CD4-positive, alpha-beta T cell (primary cell): Measurements from ENCODE around the gene DNAH6. TPM values are rescaled to one million over a fixed set of nuclear protein-coding genes. Genes with fewer than 3 reads are reported as not detected.

Source experiments
- ATAC-seq: fragments of 200-7000 bp; cut with Tn5 transposase; one replicate; pipeline ENCODE4 v1.10.0; 2022; ENCODE audit warnings: mild to moderate bottlenecking; ENCODE audit not compliant: poor library complexity
- CTCF ChIA-PET: fragments of 350-600 bp; sonication (Branson Sonifier 250); formaldehyde crosslinking; loops from one replicate; lab custom pipeline; 2021; ENCODE audit warnings: antibody characterized with exemption, inconsistent platforms; lab: Charles Lee
- POLR2A ChIA-PET: fragments of 350-600 bp; sonication (Branson Sonifier 250); formaldehyde crosslinking; loops from one replicate; lab custom pipeline; 2021; ENCODE audit warnings: antibody characterized with exemption, inconsistent platforms; lab: Charles Lee
- DNase-seq, 14 experiments: peaks; one replicate each; pipeline ENCODE4 v3.0.0-alpha.2; 2013 to 2020; ENCODE audit warnings: mixed read lengths in 2 of 14
- H3K27ac ChIP-seq, 2 donors: one replicate each; pipeline versions ENCODE4 v1.5.1 to v1.7.0; 2013; ENCODE audit warnings: low read length in 2 of 2, low read depth in 1 of 2, mild to moderate bottlenecking in 1 of 2
- H3K27me3 ChIP-seq, 2 experiments: 1 replicate in 1 of 2; 2 replicates in 1 of 2; pipeline versions ENCODE4 v1.6.1 to v1.7.0; 2013; ENCODE audit warnings: low read length in 2 of 2, control low read depth in 1 of 2, mild to moderate bottlenecking in 1 of 2, moderate library complexity in 1 of 2; ENCODE audit not compliant: insufficient read depth in 2 of 2, control insufficient read depth in 1 of 2
- H3K36me3 ChIP-seq: one replicate; pipeline ENCODE4 v1.6.1; 2013; ENCODE audit warnings: low read length, control low read depth; ENCODE audit not compliant: insufficient read depth
- H3K4me1 ChIP-seq: one replicate; pipeline ENCODE4 v1.6.1; 2013; ENCODE audit warnings: low read length, control low read depth; ENCODE audit not compliant: insufficient read depth
- H3K4me3 ChIP-seq: one replicate; pipeline ENCODE4 v1.5.1; 2013; ENCODE audit warnings: mild to moderate bottlenecking, low read length, moderate library complexity
- H3K9me3 ChIP-seq, 2 experiments: 1 replicate in 1 of 2; 2 replicates in 1 of 2; pipeline versions ENCODE4 v1.6.1 to v1.7.0; 2013; ENCODE audit warnings: low read length in 2 of 2, mild to moderate bottlenecking in 2 of 2, control low read depth in 1 of 2, moderate library complexity in 1 of 2; ENCODE audit not compliant: control insufficient read depth in 1 of 2, insufficient read depth in 1 of 2
- H3K27ac Mint-ChIP-seq: one replicate; pipeline ENCODE4 v1.8.0; 2020; ENCODE audit warnings: mixed read lengths
- H3K27me3 Mint-ChIP-seq: one replicate; pipeline ENCODE4 v1.8.0; 2021; ENCODE audit warnings: mixed read lengths
- H3K36me3 Mint-ChIP-seq: one replicate; pipeline ENCODE4 v1.8.0; 2021; ENCODE audit warnings: low read depth, mixed read lengths
- H3K4me1 Mint-ChIP-seq: one replicate; pipeline ENCODE4 v1.8.0; 2021; ENCODE audit warnings: low read depth, mixed read lengths
- H3K4me3 Mint-ChIP-seq: one replicate; pipeline ENCODE4 v1.8.0; 2020; ENCODE audit warnings: mild to moderate bottlenecking, mixed read lengths
- H3K9me3 Mint-ChIP-seq: one replicate; pipeline ENCODE4 v1.8.0; 2020; ENCODE audit warnings: mixed read lengths
- intact Hi-C, 2 experiments: fragments of 100-400 bp; cut with DNase I in 1 of 2; cut with micrococcal nuclease in 1 of 2; formaldehyde crosslinking; loops; one replicate each; pipeline versions ENCODE4 v1.15.1 to v1.9.0; 2023 to 2025; cut with DNase I, micrococcal nuclease
- total RNA-seq, 174 experiments: library from RNA in 2 of 174; stranded (reverse) in 2 of 174; gene quantifications; one replicate each; pipeline ENCODE4 v1.2.3 and lab custom pipeline; 2021 to 2026
- TF ChIP-seq, protein P1 (sequence below): fragments of 200-600 bp; IDR thresholded peaks from one replicate; pipeline ENCODE4 v1.8.0; 2022; ENCODE audit warnings: antibody characterized with exemption, mild to moderate bottlenecking

Gene DNAH6
- total RNA-seq, 2 experiments from 2014 or later: 0.59 to 1.2 TPM

DNA sequence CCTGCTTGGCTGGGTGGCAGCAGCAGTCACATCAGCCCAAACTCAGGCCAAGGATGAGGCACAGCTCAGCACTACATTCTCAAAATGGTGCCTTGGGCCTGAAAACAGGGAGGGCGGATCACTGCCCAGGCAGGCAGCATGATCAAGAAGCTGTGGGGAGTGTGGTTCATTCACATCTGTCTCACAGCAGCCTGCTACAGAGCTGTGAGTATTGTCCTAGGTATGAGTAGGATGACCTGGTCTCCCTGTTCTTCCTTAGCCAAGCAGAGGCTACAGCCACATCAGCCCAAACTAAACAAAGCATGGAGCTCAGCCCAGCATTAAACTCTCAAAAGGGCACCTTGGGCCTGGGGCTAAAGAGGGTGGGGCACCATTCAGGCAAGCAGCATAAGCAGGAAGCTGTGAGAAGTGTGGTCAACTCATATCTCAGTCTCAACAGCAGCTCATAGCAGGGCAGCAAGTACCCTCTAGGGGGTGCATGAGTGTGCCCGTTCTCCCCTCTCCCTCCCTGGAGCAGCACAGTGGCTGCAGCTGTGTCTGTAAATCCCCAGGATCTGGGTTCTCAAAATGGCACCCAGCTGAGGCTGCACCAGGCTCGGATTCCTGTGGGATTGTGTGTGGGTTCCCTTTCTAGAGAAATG, 225.0 kb downstream of the DNAH6 start:
- CTCF ChIA-PET: interaction anchor here (1.0 to 2.1 kb wide), 5 partner anchors 14 to 185 kb away, joined by 4 to 8 read pairs (median 4); no protein-coding TSS in a partner anchor
- no peaks in the 10 kb centered on the region for H3K27me3 Mint-ChIP-seq
- peak overlapping the region; percentile 16 for H3K27ac Mint-ChIP-seq

DNA sequence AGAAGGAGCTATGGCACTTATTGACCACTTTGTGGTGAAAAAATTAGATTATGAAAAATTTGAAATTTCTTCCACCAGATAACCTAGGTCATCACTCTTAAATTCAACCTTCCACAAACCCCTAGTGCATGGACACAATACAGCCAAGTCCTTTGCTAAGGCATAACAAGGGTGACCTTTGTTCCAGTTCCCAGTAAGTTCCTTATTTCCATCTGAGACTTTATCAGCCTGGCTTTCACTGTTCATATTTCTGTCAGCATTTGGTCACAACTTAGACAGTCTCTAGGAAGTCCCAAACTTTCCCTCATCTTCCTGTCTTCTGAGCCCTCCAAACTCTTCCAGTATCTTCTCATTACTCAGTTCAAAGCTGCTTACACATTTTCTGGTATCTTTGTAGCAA, 232.0 kb downstream of the DNAH6 start:
- no peak for DNase-seq
- H3K27ac Mint-ChIP-seq: no peak overlapping the region
- intact Hi-C loops: no loop called here
- TF ChIP-seq, protein P1, sequence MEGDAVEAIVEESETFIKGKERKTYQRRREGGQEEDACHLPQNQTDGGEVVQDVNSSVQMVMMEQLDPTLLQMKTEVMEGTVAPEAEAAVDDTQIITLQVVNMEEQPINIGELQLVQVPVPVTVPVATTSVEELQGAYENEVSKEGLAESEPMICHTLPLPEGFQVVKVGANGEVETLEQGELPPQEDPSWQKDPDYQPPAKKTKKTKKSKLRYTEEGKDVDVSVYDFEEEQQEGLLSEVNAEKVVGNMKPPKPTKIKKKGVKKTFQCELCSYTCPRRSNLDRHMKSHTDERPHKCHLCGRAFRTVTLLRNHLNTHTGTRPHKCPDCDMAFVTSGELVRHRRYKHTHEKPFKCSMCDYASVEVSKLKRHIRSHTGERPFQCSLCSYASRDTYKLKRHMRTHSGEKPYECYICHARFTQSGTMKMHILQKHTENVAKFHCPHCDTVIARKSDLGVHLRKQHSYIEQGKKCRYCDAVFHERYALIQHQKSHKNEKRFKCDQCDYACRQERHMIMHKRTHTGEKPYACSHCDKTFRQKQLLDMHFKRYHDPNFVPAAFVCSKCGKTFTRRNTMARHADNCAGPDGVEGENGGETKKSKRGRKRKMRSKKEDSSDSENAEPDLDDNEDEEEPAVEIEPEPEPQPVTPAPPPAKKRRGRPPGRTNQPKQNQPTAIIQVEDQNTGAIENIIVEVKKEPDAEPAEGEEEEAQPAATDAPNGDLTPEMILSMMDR: no peak
- Histone ChIP-seq H3K27me3 (no peaks in the 10 kb centered on the region), H3K4me1 (no peaks in the 10 kb centered on the region), H3K4me3 (no peak overlapping the region), H3K36me3 (no peaks in the 10 kb centered on the region), H3K9me3 (no peaks in the 10 kb centered on the region), H3K27ac (no peak overlapping the region)
- H3K36me3 Mint-ChIP-seq: no peaks in the 10 kb centered on the region
- no peak overlapping the region for H3K4me3 Mint-ChIP-seq
- H3K9me3 Mint-ChIP-seq: no peaks in the 10 kb centered on the region
- ATAC-seq: no peak
- peaks cover 7% of the 10 kb centered on the region for H3K4me1 Mint-ChIP-seq
- POLR2A ChIA-PET: interaction anchor here (0.7 to 0.8 kb wide), 2 partner anchors 31 to 115 kb away, joined by 3 to 4 read pairs; no protein-coding TSS in a partner anchor
- no peaks in the 10 kb centered on the region for H3K27me3 Mint-ChIP-seq
- CTCF ChIA-PET: no interaction called here

More for the DNA sequence above, 225.0 kb downstream of the DNAH6 start:
- intact Hi-C loops: loop anchor here in 1 of 2 experiments (5.0 kb wide), 2 partner anchors 121 to 244 kb away; no protein-coding TSS in a partner anchor
- ATAC-seq (peak; percentile 91), DNase-seq (peak; percentile 7 to 85 (median 27))
- Histone ChIP-seq H3K9me3 (no peaks in the 10 kb centered on the region), H3K27ac (no peak overlapping the region), H3K4me1 (peaks cover 17% of the 10 kb centered on the region), H3K27me3 (no peaks in the 10 kb centered on the region), H3K4me3 (no peak overlapping the region), H3K36me3 (no peaks in the 10 kb centered on the region)
- H3K9me3 Mint-ChIP-seq: peaks cover 6% of the 10 kb centered on the region
- peaks cover 20% of the 10 kb centered on the region for H3K36me3 Mint-ChIP-seq
- TF ChIP-seq, protein P1: peak; percentile 52
- H3K4me1 Mint-ChIP-seq: peaks cover 56% of the 10 kb centered on the region
- POLR2A ChIA-PET: interaction anchor here (0.5 to 2.7 kb wide), 11 partner anchors 9 to 185 kb away, joined by 3 to 15 read pairs (median 3); partner anchors contain the start of gene TRABD2A
- H3K4me3 Mint-ChIP-seq: no peak overlapping the region

DNA sequence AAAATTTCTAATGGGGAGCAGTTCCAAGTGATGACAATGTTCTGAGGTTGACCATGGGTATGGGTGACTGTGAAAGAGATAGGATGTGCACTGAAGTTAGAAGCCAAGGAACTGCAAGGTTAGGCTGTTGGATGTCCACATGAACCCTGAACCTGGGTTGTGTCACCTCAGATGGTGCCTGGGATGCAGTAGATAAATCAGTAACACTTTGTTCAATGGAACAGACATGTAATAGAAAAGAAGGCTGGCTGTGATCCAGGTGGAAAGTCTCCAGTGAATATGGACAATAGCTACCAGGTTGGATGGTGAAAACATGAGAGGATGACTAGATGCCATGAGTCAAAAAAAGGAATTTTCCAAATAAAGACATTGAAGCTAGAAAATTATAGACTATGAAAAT, 233.1 kb downstream of the DNAH6 start:
- no peaks in the 10 kb centered on the region for H3K9me3 Mint-ChIP-seq
- no peaks in the 10 kb centered on the region for H3K9me3 ChIP-seq
- H3K27ac Mint-ChIP-seq: no peak overlapping the region
- DNase-seq (no peak), ATAC-seq (no peak)
- no peaks in the 10 kb centered on the region for H3K36me3 ChIP-seq
- no peaks in the 10 kb centered on the region for H3K27me3 Mint-ChIP-seq
- H3K4me1 ChIP-seq: no peaks in the 10 kb centered on the region
- H3K36me3 Mint-ChIP-seq: no peaks in the 10 kb centered on the region
- ChIA-PET POLR2A (no interaction called here), CTCF (interaction anchor here (0.6 to 1.3 kb wide), 2 partner anchors 75 to 97 kb away, joined by 3 to 7 read pairs; no protein-coding TSS in a partner anchor)
- H3K4me3 ChIP-seq: no peak overlapping the region
- H3K27ac ChIP-seq: no peak overlapping the region
- H3K27me3 ChIP-seq: no peaks in the 10 kb centered on the region
- TF ChIP-seq, protein P1: no peak
- no peak overlapping the region for H3K4me3 Mint-ChIP-seq
- peaks cover 6% of the 10 kb centered on the region for H3K4me1 Mint-ChIP-seq
- intact Hi-C loops: no loop called here
